GM19328 (cell line): ENCODE measurements around the gene ASXL3.

Source experiments
- ATAC-seq: cut with Tn5 transposase; IDR thresholded peaks from one replicate; pipeline ENCODE4 v1.9.1; 2021; ENCODE audit warnings: mild to moderate bottlenecking, moderate library complexity; ENCODE audit not compliant: unreplicated experiment

ASXL3 gene

DNA sequence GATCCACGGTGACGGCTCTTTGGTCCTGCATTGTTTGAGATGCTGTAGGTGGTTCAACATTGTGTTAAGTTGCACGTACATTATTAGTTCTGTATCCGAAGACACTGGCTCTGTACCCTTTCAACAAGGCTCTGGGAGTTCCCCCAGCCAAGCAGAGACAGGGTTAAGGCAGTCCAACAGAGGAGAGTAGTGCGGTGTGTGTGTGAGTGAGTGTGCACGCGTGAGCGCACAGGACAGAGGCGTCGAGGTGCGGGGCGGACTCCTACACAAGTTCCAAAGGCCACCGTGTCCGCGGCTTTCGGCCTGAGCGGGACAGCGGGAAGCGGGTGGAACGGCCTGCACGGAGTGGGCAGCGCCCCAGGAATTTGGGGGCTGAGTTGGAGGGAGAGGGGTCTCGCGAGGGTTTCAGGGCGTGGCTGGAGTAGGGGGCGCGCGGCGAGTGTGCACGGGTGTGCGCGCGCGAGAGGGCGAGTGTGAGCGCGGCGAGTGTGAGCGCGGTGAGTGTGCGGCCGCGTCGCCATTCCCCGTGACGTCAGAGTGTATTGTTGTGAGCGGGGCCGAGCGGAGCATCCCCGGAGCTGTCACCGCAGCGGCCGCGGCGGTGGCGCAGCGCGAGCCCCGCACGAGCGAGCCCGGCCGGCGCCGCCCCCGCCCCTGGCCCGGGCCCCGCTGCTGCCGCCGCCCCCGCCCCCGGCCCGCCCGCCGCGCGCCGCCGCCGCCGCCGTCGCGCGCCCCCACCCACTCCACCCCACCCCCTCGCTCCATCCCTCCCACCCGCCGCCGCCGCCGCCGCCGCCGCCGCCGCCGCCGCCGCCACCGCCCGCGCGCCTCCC, at the start of gene ASXL3:
ASXL3 (plus strand) TSS at position 535 of the 833 bp plus-strand sequence. CDS start 413 bp downstream, outside the sequence.
- ATAC-seq: peak; percentile 44

DNA sequence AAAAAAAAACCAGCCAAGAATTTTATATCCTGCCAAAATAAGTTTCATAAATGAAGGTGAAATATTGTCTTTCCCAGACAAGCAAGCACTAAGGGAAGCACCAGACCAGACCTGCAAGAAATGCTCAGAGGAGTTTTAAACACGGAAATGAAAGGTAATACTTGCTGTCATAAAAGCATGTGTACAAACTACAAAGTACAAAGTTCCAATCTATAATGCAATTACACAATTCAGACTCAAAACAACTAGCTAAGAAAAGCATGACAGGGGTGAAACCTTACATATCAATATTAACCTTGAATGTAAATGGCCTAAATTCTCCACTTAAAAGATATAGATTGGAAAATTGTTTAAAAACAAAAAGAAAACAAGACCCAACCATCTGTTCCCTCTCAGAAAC, 45.0 kb upstream of the ASXL3 start:
- no peak for ATAC-seq

DNA sequence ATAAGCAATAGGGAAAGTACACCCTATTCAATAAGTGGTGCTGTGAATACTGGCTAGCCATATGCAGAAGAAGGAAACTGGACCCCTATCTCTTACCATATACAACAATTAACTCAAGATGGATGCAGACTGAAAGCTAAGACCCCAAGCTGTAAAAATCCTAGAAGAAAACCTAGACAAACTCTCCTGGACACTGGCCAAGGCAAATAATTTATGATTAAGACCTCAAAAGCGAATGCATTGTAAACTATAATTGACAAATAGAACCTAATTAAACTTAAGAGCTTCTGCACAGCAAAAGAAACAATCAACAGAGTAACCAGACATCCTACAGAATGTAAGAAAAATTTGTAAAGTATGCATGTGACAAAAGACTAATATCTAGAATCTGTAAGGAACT, 41.1 kb upstream of the ASXL3 start:
- ATAC-seq: no peak

DNA sequence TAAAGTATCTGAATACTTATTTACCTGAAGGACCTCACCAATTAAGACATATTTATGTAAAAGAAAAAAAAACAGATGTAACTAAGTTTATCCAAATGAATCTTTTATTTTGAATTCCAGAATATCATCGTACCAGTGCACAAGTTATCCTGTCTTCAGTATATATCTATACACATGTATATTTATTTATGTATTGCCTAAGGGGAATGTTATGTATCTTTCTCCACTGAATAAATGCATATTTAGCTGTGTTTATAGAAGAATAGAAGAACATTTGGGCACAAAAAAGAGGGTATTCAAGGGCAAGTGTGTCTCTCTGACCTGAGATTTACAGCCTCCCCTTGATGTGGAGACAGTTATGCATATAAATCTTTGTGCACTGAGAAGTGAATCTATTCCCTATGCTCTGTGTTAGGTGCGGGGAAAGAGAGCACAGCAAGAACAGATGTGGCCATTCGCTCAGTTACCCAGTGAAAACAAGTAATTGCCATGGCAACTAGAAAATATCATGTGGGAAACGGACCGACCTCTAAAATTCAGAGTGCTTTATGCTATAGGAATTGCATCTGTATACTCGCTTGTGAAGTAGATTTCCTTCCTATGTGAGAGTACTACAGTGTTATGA, 39.5 kb upstream of the ASXL3 start:
- ATAC-seq: no peak

DNA sequence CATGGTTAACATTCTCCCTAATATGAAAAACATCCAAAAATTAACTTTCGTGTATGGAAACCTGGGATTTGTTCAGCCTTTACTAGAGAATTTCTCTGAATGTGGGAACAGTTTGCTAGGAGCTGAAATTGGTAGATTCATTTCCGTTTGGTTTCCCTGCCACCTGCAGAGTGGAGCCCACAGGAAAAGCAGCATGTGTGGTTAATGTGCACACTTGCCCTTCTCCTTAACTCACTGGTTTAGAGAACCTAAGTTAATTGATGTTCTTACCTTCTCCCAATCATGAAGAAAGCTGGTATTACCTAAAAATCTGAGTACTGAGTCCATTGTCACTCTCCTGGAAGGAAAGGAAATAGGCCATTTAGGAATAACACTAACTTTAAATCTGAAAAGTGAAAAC, 37.6 kb upstream of the ASXL3 start:
- ATAC-seq: no peak

DNA sequence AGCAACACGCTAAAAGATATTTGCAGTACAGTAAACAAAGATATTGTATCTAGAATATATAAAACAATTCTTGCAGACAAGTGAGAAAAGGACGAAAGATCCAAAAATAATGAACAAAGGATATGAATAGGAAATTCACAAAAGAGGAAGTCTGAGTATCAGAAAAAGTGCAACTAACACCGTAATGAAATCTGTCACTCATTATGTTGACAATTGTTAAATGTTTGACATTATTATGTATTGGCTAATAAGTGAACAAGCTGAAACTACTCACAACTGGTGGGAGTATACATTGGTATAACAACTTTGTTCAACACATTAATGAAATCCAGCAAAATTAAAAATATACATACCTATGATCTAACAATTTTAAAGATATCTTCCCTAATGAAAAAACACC, 36.7 kb upstream of the ASXL3 start:
- no peak for ATAC-seq

DNA sequence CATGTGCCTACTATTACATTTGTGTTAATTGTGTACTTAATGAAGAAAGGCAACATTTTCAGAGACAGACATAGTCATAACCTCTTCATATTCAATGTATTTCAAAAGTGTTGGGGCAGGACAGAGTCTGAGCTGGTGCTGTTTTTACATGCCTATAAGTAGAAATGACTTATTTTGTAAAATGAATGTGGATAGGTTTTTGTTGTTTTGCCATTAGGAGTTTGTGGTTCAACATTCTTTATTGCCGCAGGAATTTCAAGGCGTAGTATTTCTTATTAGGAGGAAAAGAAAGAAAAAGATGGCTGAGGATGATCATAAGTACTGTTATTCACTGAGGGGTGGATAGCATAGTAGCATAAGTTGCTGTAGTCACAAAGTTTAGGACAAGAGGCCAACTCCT, 21.2 kb upstream of the ASXL3 start:
- no peak for ATAC-seq

DNA sequence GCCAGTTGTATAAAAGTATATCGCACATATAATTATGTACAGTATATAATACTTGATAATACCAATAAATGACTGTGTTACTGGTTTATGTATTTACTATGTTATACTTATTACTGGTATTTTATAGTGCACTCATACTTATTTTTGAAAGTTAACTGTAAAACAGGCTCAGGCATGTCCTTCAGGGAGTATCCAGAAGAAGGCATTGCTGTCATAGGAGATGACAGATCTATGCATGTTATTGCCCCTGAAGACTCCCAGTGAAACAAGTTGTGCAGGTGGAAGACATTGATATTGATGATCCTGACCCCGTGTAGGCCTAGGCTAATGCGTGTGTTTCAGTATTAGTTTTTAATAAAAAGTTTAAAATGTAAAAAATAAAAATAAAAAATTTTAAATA, 20.3 kb upstream of the ASXL3 start:
- no peak for ATAC-seq

DNA sequence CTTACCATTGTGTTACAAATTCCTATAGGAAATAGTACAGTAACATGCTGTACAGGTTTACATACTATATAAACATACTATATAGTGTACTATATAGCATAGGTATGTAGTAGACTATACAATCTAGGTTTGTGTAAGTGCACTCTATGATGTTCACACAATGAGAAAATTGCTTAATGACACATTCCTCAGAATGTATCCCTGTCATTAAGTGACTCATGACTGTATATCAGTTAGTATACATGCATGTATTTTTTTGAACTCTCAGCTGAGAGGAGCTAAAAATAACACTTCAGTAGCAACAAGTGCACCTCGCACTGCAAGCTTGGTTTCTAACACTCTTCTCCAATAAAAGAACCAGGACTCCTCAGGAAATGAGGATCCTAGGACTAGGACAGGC, 19.5 kb upstream of the ASXL3 start:
- ATAC-seq: no peak

DNA sequence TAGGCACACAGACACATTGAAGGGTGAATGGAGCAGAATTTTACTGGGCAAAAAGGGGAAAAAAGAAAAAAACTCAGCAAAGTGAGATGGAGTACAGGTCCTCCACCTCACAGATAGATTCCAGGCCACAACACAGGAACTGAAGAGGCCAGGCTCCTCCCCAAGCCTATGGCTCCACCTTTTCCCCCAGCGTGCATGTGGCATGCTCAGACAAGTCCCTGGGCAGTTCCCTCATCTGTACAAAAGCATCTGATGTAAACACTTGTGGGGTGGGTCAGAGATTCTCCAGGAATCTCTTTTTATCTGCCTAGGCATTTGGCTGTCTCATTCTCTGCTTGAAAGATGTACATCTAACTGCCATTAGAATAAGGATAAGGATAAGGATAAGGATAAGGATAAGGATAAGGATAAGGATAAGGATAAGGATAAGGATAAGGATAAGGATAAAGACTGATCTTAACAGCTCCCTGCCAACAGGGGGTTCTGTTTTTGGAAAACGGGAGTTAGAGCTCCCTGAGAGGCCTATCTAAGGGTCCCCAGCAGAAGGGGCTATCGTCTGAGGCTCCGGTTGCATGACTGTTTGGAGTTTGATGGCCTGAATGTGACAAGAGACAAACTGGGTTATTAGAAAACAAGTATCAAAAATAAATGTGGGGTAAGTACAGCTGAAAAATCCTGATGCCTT, 17.2 kb upstream of the ASXL3 start:
- ATAC-seq: no peak

DNA sequence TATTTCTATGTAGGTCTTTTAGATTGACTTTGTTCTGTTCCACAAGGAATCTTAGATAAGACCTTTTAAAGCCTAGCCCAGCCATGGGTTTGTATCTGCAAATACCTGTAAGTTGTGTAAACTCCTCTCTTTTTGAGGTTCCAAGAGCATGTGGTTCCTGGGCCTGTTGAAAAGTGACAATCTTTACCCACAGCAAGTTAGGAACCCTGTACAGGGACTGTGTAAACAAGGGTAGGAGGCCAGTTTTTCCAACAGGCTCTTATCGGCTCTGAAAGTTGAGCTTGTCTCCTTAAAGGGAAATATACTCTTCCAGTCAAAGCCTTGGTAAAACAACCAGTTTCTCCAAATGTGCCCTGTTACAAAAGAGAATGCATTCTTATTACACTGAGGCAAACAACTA, 15.3 kb upstream of the ASXL3 start:
- no peak for ATAC-seq

DNA sequence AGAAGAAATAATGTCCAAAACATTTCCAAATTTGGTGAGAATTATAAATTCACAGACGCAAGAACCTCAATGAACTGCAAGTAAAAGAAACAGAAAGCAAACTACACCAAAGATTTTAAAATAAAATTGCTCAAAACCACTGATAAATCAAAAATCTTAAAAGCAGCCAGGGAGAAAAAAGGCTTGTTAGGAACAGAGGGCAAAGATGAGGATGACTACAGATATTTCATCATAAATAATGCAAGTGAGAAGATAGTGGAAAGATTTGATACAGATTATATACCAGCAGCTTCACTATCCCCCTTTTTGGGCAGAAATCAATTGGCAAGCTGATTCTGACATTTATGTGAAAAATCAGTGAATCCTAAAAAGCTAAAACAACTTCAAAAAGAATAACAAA, 10.3 kb upstream of the ASXL3 start:
- ATAC-seq: no peak

DNA sequence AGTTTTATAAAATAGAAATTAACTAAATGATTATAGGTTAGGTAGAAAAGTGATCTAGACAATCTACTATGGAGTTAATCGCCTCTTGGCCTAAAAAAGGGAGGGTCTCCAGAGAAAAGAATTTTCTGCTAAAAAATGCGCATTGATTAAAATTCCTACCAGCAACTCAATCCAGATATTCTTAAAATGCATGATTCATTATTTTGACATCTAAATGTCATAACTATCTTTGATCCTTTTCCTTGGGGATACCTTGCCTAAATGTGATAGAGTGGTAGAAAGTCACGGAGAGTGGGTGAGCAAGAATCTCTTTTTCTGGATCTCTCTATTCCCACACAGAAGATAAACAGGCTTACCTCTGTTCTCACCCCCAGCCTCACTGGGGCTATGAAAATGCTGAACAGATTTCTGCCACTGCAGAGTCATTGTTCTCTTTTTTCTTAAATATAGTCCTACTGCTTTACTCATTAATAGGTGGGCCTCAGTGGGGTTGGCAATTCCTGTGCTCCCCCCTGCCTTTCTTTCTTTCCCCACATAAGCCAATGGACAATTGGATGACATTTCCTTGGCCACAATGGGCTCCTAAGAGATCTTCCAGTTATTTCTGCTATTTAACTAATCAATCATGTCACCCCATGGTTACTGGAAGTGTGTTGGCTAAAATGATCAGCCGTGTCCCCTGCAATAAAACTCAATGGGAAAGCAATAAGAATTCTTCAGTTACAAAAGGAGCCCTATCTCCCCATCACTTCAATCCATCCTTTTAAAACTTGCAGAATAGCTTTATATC, 5.8 kb upstream of the ASXL3 start:
- no peak for ATAC-seq

DNA sequence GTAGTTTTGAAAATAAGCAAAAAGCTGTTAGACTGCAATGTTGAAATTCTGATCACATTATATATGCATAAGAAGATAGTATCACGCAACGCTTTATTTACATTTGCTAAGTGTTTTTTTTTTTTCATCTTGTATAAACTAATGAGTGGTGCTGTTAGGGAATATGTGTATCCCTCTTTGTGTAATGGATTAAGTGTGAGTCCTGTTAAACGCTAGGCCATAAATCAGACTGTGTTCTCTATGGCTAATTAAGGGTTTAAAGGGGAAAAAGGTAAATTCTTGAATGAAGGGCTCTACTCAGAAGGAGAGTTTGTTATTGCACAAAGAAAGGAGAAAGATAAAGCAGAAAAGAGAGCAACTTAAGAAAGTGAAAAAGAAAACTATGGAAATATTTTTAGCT, 4.8 kb upstream of the ASXL3 start:
- no peak for ATAC-seq

DNA sequence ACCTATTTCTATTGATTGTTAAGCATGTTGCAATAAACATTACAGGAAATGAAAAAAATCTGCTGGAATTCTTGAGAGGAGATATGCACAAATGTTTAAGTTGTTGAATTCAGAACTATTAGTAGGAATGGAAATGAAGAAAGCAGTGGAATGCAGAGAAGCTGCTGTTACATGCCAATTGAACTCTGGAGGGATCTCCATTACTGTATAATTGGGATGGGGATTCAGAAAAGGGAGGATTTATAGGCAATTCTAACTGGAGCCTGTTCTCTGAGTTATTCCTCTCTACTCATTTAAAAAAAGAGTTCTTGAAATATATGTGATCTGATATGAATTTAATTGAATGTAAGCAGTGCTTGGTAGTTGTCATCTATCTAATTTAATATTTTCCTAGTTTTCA, 2.6 kb upstream of the ASXL3 start:
- ATAC-seq: no peak

DNA sequence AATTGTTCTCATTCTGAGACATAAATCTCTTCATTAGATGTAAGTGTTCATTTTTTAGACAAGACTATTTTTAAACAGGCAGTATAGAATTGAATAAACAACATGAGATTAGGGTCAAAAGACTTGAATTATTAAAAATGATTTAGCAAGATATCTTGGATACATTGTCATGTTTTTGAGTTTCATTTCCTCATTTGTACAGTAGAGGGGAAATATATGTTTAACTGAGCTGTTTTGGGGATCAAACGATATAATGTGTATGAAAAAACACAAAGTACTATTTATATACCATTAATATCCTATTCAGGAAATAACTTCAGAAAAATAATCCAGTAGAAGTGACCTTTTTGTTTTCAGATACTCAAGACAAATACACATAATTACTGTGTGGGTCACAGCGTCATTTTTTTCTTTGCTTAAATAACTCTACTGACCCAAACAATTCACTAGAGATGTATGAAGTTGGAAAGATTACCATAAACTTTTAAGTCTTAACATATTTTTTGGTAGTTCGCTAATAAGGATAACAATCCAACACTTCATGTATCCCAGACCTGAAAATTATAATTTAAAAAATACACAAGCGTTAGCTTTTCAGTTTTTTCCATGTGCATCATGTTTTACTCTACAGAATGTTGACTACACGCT, 896 bp upstream of the ASXL3 start:
- no peak for ATAC-seq

DNA sequence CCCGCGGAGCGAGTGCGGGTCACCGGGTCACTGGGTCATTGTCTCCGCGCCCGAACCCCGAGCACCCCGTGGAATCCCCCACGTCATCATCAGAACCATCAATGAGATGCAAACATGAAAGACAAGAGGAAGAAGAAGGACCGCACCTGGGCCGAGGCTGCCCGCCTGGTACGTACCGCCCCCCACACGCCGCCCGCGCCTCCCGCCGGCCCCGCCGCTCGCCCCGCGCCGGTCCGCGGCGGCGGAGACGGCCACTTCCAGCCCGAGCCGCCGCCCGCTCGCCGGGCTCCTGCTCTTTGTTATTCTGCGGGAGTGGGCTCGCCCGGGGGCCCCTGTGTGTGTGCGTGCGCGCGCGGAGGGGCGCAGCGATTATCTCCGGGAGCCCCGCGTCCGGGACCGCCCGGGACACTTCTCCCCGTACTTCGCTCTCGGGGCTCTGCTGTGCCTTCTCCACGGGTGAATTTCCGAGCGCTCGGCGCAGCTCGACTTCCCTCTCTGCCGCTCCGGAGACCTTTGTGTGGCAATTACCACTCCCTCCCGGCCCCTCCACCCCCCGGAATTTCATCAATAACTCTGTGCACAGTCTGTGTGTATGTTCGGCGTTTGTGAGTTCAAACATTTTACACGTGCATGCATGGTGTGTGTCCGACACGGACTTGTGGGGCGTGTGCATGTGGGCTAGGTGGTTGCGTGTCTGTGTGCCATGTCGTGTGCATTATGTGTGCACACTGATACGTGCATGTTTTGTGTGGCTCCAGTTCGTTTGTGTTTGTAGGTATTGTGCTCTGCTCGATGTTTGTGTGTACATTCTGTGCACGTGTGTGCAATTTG, 714 bp downstream of the ASXL3 start:
- no peak for ATAC-seq

DNA sequence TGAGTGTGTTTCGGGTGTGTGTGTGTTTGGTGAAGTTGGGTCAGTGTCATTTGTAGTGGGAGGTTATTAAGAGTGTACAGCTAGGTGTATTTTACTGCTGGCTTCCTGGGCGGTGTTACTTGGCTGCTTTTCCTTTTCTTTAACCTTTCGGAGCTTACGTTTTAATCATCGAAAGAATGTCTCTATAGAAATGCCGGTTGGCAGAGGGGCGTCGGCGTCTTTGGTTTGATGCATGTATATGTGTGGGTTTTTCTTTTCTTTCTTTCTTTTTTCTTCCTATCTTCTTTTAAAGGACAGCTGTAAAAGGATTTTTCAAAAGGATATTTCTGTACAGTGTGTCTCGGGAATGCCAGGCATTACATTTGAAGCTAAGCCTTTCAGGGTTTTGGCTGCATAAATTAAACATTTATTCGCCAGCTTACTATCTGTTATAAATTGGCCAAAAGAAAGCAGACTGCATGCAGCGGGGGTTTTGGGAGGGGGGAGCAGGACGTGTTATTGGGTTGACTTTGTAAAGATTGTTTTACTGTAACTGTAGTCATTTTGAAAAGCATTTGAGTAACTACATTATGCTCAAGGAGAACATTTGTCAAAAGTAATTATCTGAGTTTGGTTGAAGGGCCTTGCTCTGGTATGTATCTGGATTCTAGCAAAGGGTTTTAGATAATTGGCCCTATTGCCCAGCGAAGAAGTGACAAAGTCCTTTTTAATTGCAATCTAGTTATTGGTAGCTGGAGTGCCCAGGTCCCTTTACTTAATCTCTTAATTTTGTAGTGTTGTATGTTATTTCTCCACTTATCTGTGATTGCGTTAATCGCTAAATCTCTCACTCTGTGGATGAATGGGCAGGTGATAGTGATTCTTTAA, 1.6 kb downstream of the ASXL3 start:
- no peak for ATAC-seq

DNA sequence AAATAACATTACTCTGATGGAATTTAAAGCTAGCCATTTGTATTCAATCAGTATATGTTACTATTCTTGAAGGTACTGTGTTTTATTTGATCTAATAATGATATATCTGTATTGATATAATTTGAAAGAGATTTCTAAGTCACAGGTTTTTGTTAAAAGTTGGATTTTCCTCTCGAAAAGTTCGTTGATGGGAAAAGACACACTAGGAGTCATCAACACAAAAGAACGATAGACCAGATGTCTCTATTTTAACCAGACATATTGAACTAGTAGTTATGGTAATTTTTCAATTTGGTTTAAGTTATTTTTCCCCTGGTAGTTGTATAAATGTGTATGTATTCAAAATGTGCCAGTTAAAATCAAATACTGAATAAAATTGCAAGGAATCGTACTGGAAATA, 2.5 kb downstream of the ASXL3 start:
- no peak for ATAC-seq
